Measurements from ENCODE around the gene VN1R5.

The VN1R5 gene

GRCh38 chr1:247301176-247301540, 45.3 kb downstream of the VN1R5 start:
- DNase-seq (ENCODE audit: low spot score): no peak

- DNase-seq (ENCODE audit: low spot score): no peak
Measured at GRCh38 chr1:247303216-247303615, 47.3 kb downstream of the VN1R5 start.

- no peak for DNase-seq (ENCODE audit: low spot score)
Measured at GRCh38 chr1:247304031-247304430, 48.2 kb downstream of the VN1R5 start.

All from AG08396 (cell line).